ENCODE data around the gene SMURF2.
"Not testable (repeated sequence)": the region's sequence is repeated elsewhere in the genome, so short reads cannot be mapped to it uniquely, and the experiment has no call there.

Gene SMURF2

GRCh38 chr17:64630309-64631223, 31.5 kb downstream of the SMURF2 start:
- no peak for DNase-seq (ENCODE audit: low read depth)

- DNase-seq (ENCODE audit: low read depth): no peak
These were observed 33.5 kb downstream of the SMURF2 start for GRCh38 chr17:64628641-64629040.

GRCh38 chr17:64627797-64628196, 34.3 kb downstream of the SMURF2 start:
- no peak for DNase-seq (ENCODE audit: low read depth)

GRCh38 chr17:64626827-64627226, 35.3 kb downstream of the SMURF2 start:
- DNase-seq (ENCODE audit: low read depth): no peak

GRCh38 chr17:64625541-64625940, 36.6 kb downstream of the SMURF2 start:
- no peak for DNase-seq (ENCODE audit: low read depth)

- peak; percentile 85 for DNase-seq (ENCODE audit: low read depth)
These were observed 39.0 kb downstream of the SMURF2 start for GRCh38 chr17:64622931-64623654.

- no peak for DNase-seq (ENCODE audit: low read depth)
These were observed 40.3 kb downstream of the SMURF2 start for GRCh38 chr17:64621772-64622171.

GRCh38 chr17:64618848-64619247, 43.3 kb downstream of the SMURF2 start:
- DNase-seq (ENCODE audit: low read depth): no peak

- no peak for DNase-seq (ENCODE audit: low read depth)
These were observed 44.9 kb downstream of the SMURF2 start for GRCh38 chr17:64617125-64617780.

GRCh38 chr17:64615028-64615677, 47.0 kb downstream of the SMURF2 start:
- peak; percentile 68 for DNase-seq (ENCODE audit: low read depth)

GRCh38 chr17:64614266-64615027, 47.7 kb downstream of the SMURF2 start:
- DNase-seq (ENCODE audit: low read depth): no peak

GRCh38 chr17:64611369-64611768, 50.7 kb downstream of the SMURF2 start:
- DNase-seq (ENCODE audit: low read depth): no peak

- not testable (repeated sequence) for DNase-seq (ENCODE audit: low read depth)
These were observed 51.9 kb downstream of the SMURF2 start for GRCh38 chr17:64610244-64610643.

- peak; percentile 41 for DNase-seq (ENCODE audit: low read depth)
These were observed 53.5 kb downstream of the SMURF2 start for GRCh38 chr17:64608571-64608981.

- DNase-seq (ENCODE audit: low read depth): no peak
These were observed 54.1 kb downstream of the SMURF2 start for GRCh38 chr17:64607862-64608565.

- DNase-seq (ENCODE audit: low read depth): not testable (repeated sequence)
These were observed 57.6 kb downstream of the SMURF2 start for GRCh38 chr17:64604532-64604931.

GRCh38 chr17:64603987-64604386, 58.1 kb downstream of the SMURF2 start:
- no peak for DNase-seq (ENCODE audit: low read depth)

- no peak for DNase-seq (ENCODE audit: low read depth)
These were observed 62.3 kb downstream of the SMURF2 start for GRCh38 chr17:64599827-64600226.

GRCh38 chr17:64599187-64599676, 62.9 kb downstream of the SMURF2 start:
- no peak for DNase-seq (ENCODE audit: low read depth)

GRCh38 chr17:64598672-64599071, 63.4 kb downstream of the SMURF2 start:
- DNase-seq (ENCODE audit: low read depth): no peak

Data from amniotic epithelial cell (primary cell).